ENCODE results near the gene ZNF689.
A peak's percentile ranks its signal among the peaks of the same experiment; 100 is the strongest.

ZNF689 gene

DNA sequence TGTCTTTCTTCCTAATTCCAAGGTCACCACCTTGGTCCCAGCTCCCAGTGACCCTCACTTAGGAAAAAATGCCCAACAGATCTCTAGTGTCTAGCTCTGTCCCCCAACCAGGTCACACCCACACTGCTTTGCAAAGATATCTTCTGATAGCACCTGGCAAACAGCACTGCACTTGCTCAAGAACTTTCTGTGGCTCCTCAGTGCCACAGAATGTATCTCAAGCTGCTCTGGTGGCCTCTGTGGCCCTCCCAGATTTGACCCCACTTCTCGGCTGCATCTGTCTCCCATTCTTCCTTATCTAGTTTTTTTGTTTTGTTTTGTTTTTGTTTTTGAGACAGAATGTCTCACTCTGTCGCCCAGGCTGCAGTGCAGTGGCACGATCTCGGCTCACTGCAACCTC, 43.7 kb downstream of the ZNF689 start:
- DNase-seq (ENCODE audit: low spot score) = no peak
- no peak for FAIRE-seq

- DNase-seq (ENCODE audit: low spot score) (no peak), FAIRE-seq (no peak)
These were observed 44.2 kb downstream of the ZNF689 start for GRCh38 chr16:30565984-30566383.

DNA sequence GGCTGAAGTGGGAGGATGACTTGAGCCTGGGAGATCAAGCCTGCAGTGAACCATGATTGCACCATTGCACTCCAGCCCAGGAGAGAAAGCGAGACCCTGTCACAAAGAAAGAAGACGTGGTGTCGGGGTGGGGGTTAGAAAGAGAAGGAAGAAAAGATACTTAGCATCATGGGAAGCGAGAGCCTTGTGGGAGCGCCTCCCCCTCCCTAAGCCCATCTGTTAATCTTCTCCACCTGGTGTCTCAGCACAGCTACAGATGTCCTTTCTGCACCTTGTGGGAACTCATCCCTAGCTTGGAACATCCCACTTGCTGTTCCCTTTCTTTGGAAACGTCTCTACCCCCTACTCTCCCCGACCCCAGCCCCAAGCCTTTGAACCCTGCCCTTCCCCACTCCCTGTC, 44.7 kb downstream of the ZNF689 start:
- FAIRE-seq (no peak), DNase-seq (ENCODE audit: low spot score) (no peak)

DNA sequence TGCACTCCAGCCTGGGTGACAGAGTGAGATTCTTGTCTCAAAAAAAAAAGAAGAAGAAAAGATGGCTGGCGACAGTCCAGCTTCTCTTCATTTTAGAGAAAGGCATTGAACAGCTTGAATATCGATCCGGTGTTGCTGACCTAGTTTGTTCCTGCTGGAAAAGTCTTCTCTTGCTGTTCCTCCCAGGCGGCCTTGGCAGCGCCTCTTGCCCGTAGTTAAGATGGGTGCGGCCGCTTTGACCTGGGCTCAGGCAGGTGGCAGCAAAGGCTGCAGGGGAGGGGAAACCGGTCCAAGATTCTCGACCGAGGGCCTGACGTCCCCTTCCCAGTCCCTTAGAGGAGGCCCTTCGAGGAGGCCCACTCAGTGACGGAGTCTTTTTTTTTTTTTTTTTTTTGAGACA, 48.2 kb downstream of the ZNF689 start:
- FAIRE-seq = no peak
- DNase-seq (ENCODE audit: low spot score) = no peak

GRCh38 chr16:30561089-30561816, 48.9 kb downstream of the ZNF689 start:
- no peak for DNase-seq (ENCODE audit: low spot score)
- no peak for FAIRE-seq

DNA sequence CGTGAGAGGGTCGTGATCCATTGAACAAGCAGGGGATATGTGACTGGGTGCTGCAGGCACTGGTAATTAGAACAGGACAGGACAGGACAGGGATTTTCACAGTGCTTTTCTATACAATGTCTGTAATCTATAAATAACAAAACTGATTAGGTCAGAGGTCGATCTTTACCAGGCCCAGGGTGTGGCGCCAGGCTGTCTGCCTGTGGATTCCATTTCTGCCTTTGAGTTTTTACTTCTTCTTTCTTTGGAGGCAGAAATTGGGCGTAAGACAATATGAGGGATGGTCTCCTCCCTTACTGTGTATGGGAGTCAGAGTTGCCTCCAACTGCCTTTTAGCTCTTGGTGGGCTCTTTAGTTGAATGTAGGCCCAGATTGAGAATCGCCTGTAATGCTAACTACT, 50.5 kb downstream of the ZNF689 start:
- FAIRE-seq = no peak
- DNase-seq (ENCODE audit: low spot score) = no peak

GRCh38 chr16:30558789-30559377, 51.3 kb downstream of the ZNF689 start:
- FAIRE-seq = no peak
- DNase-seq (ENCODE audit: low spot score) = no peak

DNA sequence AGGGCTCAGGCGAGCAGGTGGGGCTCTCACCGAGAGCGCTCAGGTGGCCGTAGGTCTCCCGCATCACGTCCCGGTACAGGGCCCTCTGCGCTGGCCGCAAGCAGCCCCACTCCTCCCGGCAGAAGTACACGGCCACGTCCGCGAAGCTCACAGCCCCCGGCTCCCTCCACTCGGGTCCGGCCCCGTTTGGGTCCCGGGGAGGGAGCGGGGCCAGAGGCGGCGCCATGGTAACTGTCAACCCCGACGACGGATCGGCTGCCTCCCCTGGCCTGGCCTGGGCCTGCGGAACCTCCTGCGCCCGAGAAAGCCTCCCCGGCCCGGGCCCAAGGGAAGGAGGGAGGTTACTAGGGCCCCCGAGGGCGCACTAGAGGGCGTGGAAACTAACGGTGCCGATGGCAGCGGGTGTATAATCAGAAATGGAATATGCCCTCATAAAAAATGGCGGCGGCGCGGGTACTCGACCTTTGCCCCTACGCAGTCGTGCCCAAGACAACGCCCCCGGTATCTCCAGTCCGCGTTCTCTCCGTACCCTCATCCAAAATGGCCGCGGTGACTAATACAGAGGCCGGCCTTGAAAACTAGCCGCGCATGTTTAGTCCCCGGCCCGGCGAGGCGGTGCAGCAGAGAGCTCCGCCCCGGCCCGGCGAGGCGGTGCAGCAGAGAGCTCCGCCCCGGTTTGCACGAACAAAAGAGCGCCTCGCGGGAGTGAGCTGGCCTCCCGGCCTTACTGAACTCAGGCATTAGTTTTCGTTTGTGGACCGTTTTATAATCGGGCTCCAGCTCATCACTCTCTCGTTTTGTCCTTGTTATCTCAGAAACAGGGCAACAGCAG, 52.0 kb downstream of the ZNF689 start, which contains the start of gene ZNF764:
ZNF764 (minus strand) TSS at position 418 of the 832 bp plus-strand sequence; CDS start at position 226, 192 bp downstream.
- FAIRE-seq (peak; percentile 88), DNase-seq (ENCODE audit: low spot score) (peak; percentile 93)

DNA sequence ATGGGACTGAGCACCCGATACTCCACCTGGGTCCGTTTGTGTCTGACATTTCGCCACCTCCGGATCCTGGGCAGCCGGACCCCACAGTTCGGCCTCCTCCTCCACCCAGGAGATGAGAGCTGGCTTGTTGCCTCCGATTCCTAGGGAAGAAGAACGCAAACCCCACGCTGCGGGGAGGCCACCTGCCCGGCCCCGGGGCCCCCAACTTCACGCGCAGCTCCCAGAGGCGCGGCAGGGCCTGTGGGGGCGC, 52.6 kb downstream of the ZNF689 start:
- DNase-seq (ENCODE audit: low spot score) (no peak), FAIRE-seq (no peak)

DNA sequence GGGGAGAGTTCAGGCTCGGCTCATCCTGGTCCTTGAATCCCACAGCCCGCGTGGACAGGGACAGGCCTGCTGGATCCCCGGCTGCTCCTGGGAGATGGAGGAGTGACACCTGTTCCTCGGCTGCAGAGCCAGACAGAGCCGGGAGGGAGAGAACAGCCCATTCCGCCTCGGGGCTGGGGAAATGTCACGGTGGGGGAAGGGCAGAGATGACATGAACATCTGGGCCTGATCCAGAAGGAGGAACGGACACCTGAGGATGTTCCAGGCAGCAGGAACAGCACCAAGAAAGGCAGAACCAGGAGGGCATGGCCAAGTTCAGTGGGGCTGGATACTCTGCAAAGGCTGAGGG, 54.1 kb downstream of the ZNF689 start:
- FAIRE-seq (no peak), DNase-seq (ENCODE audit: low spot score) (no peak)

DNA sequence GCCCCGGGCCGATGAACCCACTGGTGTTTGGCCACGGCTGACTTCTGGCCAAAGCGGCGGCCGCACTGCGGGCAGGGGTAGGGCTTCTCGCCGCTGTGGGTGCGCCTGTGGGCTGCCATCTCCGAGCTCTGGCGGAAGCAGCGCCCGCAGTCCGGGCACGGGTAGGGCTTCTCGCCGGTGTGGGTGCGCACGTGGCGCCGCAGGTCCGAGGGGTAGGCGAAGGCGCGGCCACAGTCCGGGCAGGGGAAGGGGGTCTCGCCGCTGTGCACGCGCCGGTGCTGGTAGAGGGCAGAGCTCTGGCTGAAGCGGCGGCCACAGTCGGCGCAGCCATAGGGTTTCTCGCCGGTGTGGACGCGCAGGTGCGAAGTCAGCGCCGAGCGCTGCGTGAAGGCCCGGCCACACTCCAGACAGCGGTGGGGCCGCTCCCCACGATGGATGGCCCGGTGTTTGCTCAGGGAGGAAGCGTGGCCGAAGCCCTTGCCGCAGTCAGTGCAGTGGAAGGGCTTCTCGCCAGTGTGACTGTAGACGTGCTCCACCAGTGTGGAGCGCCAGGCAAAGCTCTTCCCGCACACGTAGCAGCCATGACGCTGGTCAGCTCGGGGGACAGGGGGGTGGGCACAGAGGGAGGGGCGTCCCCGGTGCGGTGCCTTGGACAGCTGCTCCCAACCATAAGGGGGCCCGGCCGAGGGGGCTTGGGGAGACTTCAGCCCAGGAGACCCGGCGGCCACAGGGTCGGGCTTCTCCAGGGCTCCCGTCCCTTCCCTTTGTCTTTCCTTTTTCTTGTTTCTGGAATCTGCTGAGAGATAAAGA, 54.7 kb downstream of the ZNF689 start:
- FAIRE-seq = no peak
- DNase-seq (ENCODE audit: low spot score) = no peak

- FAIRE-seq (no peak), DNase-seq (ENCODE audit: low spot score) (no peak)
These were observed 55.5 kb downstream of the ZNF689 start for GRCh38 chr16:30554557-30555314.

DNA sequence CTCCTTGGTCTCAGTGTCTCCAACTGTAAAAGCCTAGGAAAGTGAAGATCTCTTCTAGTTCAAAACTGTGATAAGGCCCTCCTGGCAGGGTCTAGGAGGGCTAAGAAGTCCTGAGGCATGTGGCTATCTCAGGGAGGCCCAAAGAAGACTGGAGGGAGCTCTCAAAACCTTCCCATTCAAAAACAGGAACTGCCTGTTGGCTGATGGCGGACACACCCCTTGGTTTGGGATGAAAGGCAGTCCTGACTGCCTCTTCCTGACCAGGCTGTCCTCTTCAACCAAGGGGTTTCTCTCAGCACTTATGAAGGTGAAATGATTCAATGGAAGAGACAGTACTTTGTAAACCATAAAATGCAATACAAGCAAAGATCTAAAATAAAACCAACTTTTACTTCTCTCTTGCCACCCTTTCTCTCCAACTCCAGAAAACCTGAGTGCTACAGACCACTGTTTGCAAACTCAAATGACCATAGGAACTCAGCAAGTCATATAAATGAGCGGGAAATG, 56.7 kb downstream of the ZNF689 start:
- FAIRE-seq (no peak), DNase-seq (ENCODE audit: low spot score) (no peak)

- FAIRE-seq = no peak
- no peak for DNase-seq (ENCODE audit: low spot score)
These were observed 57.2 kb downstream of the ZNF689 start for GRCh38 chr16:30552956-30553355.
